ENCODE results near the gene ZNF511. TPM values are rescaled to one million over a fixed set of nuclear protein-coding genes. Genes with fewer than 3 reads are reported as not detected.

ZNF511 gene
- polyA plus RNA-seq, 1 donor from 2014 or later = 17.6 TPM

- H3K36me3 ChIP-seq (ENCODE audit: insufficient read depth, low read length) = no peaks in the 10 kb centered on the region
- no peaks in the 10 kb centered on the region for H3K79me2 ChIP-seq (replicated peaks; ENCODE audit: insufficient read depth, low read length)
- H4K20me1 ChIP-seq (ENCODE audit: insufficient read depth) = no peaks in the 10 kb centered on the region
- no peak overlapping the region for H3K4me2 ChIP-seq (ENCODE audit: low read length)
- H3K27ac ChIP-seq (ENCODE audit: low read length) = no peak overlapping the region
- no peaks in the 10 kb centered on the region for H3K9me2 ChIP-seq (ENCODE audit: insufficient read depth, low read length)
- no peak overlapping the region for H3K4me3 ChIP-seq (ENCODE audit: low read length)
- H3F3A ChIP-seq (ENCODE audit: insufficient read depth, low read length, poor library complexity, severe bottlenecking) = no peaks in the 10 kb centered on the region
- H3K9ac ChIP-seq (ENCODE audit: low read length) = no peak overlapping the region
- H2AFZ ChIP-seq (ENCODE audit: low read depth, low read length) = no peak overlapping the region
- no peak for TF ChIP-seq SMC3 (conservative IDR thresholded peaks at IDR 0.05; ENCODE audit: poor library complexity)
- no peak for TF ChIP-seq EZH2 (IDR thresholded peaks at IDR 0.05; ENCODE audit: borderline replicate concordance, insufficient read depth, low read length, poor library complexity, severe bottlenecking)
- TF ChIP-seq CTCF (IDR thresholded peaks at IDR 0.05; ENCODE audit: poor library complexity, severe bottlenecking) = no peak
- no peak for TF ChIP-seq POLR2AphosphoS5 (IDR thresholded peaks at IDR 0.05)
- TF ChIP-seq EP300 (conservative IDR thresholded peaks at IDR 0.05; ENCODE audit: poor library complexity, severe bottlenecking) = no peak
- TF ChIP-seq REST (IDR thresholded peaks at IDR 0.05; ENCODE audit: borderline replicate concordance) = no peak
- no peak for TF ChIP-seq MXI1 (conservative IDR thresholded peaks at IDR 0.05; ENCODE audit: poor library complexity, severe bottlenecking)
- no peak for TF ChIP-seq TAF1 (IDR thresholded peaks at IDR 0.05; ENCODE audit: low read depth)
- TF ChIP-seq RAD21 (conservative IDR thresholded peaks at IDR 0.05) = no peak
- no peaks in the 10 kb centered on the region for H3K9me3 ChIP-seq (ENCODE audit: low read length)
- no peaks in the 10 kb centered on the region for H3K27me3 ChIP-seq (ENCODE audit: insufficient read depth, low read depth, low read length)
Measured at GRCh38 chr10:133315847-133316246, 7.1 kb downstream of the ZNF511 start.

GRCh38 chr10:133316266-133316665 lies 7.6 kb downstream of the ZNF511 start:
- Histone ChIP-seq H3K36me3 (ENCODE audit: insufficient read depth, low read length) (no peaks in the 10 kb centered on the region), H4K20me1 (ENCODE audit: insufficient read depth) (no peaks in the 10 kb centered on the region), H3K9me2 (ENCODE audit: insufficient read depth, low read length) (no peaks in the 10 kb centered on the region), H3K79me2 (replicated peaks; ENCODE audit: insufficient read depth, low read length) (no peaks in the 10 kb centered on the region), H3K9ac (ENCODE audit: low read length) (no peak overlapping the region), H3K27me3 (ENCODE audit: insufficient read depth, low read depth, low read length) (no peaks in the 10 kb centered on the region), H3K4me2 (ENCODE audit: low read length) (no peak overlapping the region), H3K27ac (ENCODE audit: low read length) (no peak overlapping the region), H2AFZ (ENCODE audit: low read depth, low read length) (no peak overlapping the region), H3K9me3 (ENCODE audit: low read length) (no peaks in the 10 kb centered on the region), H3K4me3 (ENCODE audit: low read length) (no peak overlapping the region), H3F3A (ENCODE audit: insufficient read depth, low read length, poor library complexity, severe bottlenecking) (no peaks in the 10 kb centered on the region)
- no peak for TF ChIP-seq EP300 (conservative IDR thresholded peaks at IDR 0.05; ENCODE audit: poor library complexity, severe bottlenecking)

GRCh38 chr10:133316732-133317131 lies 8.0 kb downstream of the ZNF511 start:
- no peak overlapping the region for H3K9ac ChIP-seq (ENCODE audit: low read length)
- no peaks in the 10 kb centered on the region for H3K27me3 ChIP-seq (ENCODE audit: insufficient read depth, low read depth, low read length)
- H3K79me2 ChIP-seq (replicated peaks; ENCODE audit: insufficient read depth, low read length) = no peaks in the 10 kb centered on the region
- H2AFZ ChIP-seq (ENCODE audit: low read depth, low read length) = no peak overlapping the region
- no peaks in the 10 kb centered on the region for H3K36me3 ChIP-seq (ENCODE audit: insufficient read depth, low read length)
- no peaks in the 10 kb centered on the region for H4K20me1 ChIP-seq (ENCODE audit: insufficient read depth)
- H3F3A ChIP-seq (ENCODE audit: insufficient read depth, low read length, poor library complexity, severe bottlenecking) = no peaks in the 10 kb centered on the region
- H3K9me3 ChIP-seq (ENCODE audit: low read length) = no peaks in the 10 kb centered on the region
- no peak overlapping the region for H3K4me2 ChIP-seq (ENCODE audit: low read length)
- no peak for TF ChIP-seq SMC3 (conservative IDR thresholded peaks at IDR 0.05; ENCODE audit: poor library complexity)
- TF ChIP-seq RAD21 (conservative IDR thresholded peaks at IDR 0.05) = no peak
- TF ChIP-seq TAF1 (IDR thresholded peaks at IDR 0.05; ENCODE audit: low read depth) = no peak
- TF ChIP-seq MXI1 (conservative IDR thresholded peaks at IDR 0.05; ENCODE audit: poor library complexity, severe bottlenecking) = no peak
- no peak for TF ChIP-seq POLR2AphosphoS5 (IDR thresholded peaks at IDR 0.05)
- no peak for TF ChIP-seq CTCF (IDR thresholded peaks at IDR 0.05; ENCODE audit: poor library complexity, severe bottlenecking)
- no peak for TF ChIP-seq REST (IDR thresholded peaks at IDR 0.05; ENCODE audit: borderline replicate concordance)
- no peak for TF ChIP-seq EP300 (conservative IDR thresholded peaks at IDR 0.05; ENCODE audit: poor library complexity, severe bottlenecking)
- no peak for TF ChIP-seq EZH2 (IDR thresholded peaks at IDR 0.05; ENCODE audit: borderline replicate concordance, insufficient read depth, low read length, poor library complexity, severe bottlenecking)
- no peak overlapping the region for H3K4me3 ChIP-seq (ENCODE audit: low read length)
- H3K27ac ChIP-seq (ENCODE audit: low read length) = no peak overlapping the region
- no peaks in the 10 kb centered on the region for H3K9me2 ChIP-seq (ENCODE audit: insufficient read depth, low read length)

Data from neural cell (in vitro differentiated cells).